ENCODE measurements around the gene MYH3.

MYH3 gene

GRCh38 chr17:10648956-10649355, 8.2 kb downstream of the MYH3 start:
- DNase-seq: no peak

GRCh38 chr17:10648381-10648780, 8.7 kb downstream of the MYH3 start:
- no peak for DNase-seq

- peak; percentile 6 for DNase-seq
These were observed 10.6 kb downstream of the MYH3 start for GRCh38 chr17:10646392-10646990.

DNA sequence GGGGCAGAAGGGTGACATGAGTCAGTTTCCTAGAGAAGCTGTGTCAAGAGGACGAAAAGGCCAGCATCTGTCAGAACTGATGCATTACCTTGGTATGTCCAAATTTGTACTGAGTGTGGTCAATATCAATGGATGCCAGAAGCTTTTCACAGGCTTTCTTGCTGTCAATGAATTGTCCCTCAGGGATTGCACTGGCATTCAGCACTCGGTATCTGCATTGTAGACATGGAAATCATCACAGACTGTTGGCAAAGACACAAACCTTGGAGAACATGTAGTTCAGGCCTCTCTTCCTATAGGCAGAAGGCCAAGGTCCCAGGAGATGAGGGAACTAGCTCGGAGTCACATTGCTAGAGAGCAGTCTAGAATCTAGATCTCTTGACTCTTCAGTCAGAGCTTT, 16.6 kb downstream of the MYH3 start:
- no peak for DNase-seq

GRCh38 chr17:10638151-10638550, 19.0 kb downstream of the MYH3 start:
- DNase-seq: no peak

DNA sequence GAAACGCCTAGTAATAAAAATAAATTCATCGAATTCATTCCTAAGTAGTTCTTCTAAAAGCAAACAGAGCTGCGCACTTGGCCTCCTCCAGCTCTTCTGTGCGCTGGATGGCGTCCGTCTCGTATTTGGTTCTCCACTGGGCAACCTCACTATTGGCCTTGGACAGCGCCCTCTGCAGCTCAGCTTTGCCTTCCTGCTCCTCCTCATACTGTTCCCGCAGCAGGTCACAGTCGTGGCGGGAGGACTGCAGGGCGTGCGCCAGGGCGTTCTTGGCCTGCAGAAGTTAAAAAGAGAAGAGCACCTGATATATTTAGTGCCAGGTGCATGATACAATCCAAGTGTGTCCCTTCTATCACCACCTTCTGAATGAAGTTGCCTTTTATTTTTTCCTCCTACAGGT, 21.8 kb downstream of the MYH3 start:
- no peak for DNase-seq

DNA sequence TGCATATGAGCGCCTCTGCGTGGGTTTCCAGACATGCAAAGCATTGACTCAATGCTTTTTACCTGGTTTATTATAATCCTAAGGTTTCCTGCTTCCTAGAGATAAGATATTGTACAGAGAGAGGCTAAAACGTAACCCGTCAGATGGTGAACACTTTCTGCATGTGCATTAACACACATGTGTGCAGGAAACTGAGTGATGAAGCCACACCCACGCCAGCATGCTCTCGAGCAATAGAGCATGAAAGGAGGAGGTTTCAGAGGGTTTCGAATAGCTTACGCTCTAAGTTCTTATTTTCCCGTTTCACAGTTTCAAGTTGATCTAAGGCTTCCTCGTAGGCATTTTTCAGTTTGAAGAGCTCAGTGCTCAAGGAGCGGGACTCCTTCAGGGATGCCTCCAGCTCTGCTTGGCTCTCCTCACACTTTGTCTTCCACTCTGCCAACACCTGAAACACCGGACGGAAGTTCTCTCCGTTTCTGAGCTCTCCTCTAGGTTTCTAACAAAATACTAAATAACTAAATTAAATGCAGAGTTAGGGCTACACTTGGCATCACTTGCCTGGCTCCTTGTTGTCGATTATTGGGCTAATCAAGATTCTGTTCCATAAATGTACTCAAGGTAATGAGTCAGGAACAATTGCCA, 23.2 kb downstream of the MYH3 start:
- no peak for DNase-seq

DNA sequence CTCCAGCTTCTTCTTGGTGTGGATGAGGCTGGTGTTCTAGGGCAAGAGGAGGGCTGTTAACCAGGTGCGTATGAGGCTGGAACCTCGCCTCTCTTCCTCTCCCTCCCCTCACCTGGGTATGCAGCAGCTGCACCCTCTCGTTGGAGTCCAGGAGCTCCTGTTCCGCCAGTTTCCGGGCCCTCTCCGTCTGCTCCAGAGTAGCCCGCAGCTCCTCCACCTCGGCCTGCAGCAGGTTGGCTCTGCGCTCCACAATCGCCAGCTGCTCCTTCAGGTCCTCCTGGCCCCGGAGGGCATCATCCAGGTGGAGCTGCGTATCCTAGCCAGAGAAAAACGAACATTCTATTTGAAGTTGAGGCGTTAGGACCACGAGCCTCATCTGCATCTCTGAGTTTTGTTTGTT, 25.4 kb downstream of the MYH3 start:
- no peak for DNase-seq

- DNase-seq: no peak
These were observed 25.9 kb downstream of the MYH3 start for GRCh38 chr17:10631048-10631700.

DNA sequence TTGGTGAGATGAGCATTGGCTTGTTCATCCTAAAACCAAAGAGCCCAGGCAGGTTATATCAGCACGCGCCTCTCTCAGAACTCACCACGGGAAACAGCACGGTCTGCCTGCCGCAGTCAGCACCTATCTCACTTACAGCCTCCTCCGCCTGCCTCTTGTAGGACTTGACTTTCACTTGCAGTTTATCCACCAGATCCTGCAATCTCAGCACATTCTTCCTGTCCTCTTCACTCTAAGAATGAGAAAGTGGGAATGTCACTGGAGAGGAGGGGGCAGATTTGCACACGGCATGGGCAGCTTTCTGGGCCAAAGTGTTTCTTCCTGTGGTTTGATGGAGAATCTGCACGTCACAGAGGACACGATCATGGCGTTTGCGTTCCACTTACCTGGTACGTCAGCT, 27.4 kb downstream of the MYH3 start:
- DNase-seq: no peak

GRCh38 chr17:10628756-10629155, 28.4 kb downstream of the MYH3 start:
- DNase-seq: no peak

- no peak for DNase-seq
These were observed 30.7 kb downstream of the MYH3 start for GRCh38 chr17:10626390-10626789.

- DNase-seq: no peak
These were observed 32.1 kb downstream of the MYH3 start for GRCh38 chr17:10624969-10625368.

DNA sequence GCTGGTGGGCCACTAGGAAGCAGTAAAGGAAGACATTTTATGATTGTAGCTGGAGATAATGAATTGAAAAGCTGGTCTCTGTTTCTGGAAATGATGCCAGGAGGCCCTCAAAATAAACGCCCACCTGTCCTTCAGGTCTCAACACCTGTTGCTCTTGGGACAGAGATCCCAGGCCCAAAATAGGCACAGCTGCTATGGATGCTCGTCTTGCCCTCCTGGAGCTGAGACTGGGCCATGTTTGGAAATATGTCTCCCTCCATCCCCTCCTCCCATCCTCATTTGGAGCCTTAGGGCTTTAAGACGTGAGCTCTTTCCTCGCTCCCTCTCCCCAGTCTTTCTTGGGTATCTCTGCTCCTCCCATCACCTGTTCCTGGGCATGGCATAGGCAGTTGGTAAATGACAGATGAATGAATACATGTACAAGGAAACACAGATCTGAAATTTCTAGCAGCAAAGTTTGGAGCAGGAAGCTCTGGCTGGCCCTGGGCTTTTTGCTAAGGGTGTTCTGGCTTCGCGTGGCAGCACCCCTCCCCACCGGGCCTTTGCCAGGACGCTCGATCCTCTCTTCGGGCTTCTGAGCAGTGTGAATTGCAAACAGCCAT, 33.3 kb downstream of the MYH3 start:
- no peak for DNase-seq

- no peak for DNase-seq
These were observed 34.3 kb downstream of the MYH3 start for GRCh38 chr17:10622617-10623485.

- DNase-seq: no peak
These were observed 35.7 kb downstream of the MYH3 start for GRCh38 chr17:10621397-10621796.

- DNase-seq: no peak
These were observed 36.3 kb downstream of the MYH3 start for GRCh38 chr17:10620823-10621222.

DNA sequence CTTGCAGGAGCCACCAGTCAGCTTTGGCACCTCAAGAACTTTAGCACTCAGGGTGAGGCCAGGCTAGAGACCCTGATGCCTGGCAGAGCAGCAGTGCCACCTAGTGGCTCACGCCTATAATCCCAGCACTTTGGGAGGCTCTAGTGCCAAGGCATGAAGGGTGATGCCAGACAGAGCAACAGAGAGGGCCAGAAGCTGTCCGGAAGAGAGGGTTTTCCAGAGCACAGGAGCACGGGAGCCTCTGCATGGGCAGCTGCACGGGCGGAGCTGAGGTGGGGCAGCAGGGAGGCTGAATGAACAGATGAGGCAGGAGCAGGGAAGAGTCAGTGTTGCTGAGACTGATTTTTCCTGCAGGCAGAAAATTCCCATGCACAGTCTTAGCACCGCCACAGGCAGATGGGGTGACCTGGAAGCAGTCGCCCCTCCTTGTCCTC, 38.9 kb downstream of the MYH3 start:
- DNase-seq: peak; percentile 18

DNA sequence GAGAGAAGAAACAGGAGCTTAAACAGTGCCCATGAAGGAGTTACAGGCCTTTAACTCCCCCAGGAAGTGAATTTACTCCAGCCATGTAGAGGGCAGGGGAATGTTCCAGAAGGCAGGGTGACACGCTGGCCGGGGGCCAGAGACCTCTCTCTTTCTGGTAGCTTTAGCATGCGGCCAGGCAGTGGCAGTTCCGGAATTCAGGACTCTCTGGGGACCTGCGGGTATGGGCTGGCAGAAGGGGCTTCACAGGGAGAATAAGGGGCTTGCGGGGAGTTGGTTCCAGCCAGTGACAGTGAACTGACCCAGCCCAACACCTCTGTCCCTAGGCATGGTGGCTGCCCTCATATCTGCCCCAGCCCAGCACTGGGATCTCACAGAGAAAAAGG, 40.0 kb downstream of the MYH3 start:
- no peak for DNase-seq

DNA sequence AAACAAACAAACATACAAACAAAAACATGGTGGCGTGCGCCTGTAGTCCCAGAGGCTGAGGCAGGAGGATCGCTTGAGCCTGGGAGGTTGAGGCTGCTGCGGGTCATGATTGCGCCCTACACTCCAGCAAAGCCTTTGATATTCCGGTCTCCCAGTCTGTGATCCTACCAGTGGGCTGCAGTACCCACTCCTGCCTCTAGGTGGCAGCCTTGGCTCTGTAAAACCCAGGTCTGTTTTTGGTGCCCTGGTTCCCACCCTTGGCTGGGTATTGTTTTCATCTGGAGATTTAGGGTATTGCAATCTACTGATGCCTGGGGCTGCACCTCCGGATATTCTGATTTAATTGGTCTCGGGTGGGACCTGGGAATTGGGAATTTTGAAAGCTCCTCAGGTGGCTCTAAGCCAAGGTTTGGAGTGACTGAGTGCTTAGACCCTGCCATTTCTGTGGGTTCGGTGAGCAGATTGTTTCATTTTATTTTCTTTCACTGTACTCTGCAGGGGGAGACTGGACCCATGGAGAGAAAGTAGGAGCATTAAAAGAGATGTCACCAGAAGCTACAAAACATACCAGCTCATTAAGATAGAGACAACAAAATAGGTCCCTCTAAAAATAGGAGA, 40.5 kb downstream of the MYH3 start:
- peak; percentile 5 for DNase-seq

GRCh38 chr17:10614536-10615155, 42.5 kb downstream of the MYH3 start:
- DNase-seq: no peak
